Stimulated activated memory B cell treated with anti-CD40 and anti-IgM and Interleukin-4, amounts not matched to agents 10 μg/mL and 1 μg/mL and 100 μg/mL, for 72 hours (primary cell): ENCODE data around the gene OPA1.

Source experiments
- ATAC-seq: fragments of 150-1000 bp; cut with Tn5 transposase; 2 replicates; pipeline ENCODE4 v1.10.0; 2021
- H3K27ac Mint-ChIP-seq: one replicate; pipeline ENCODE4 v1.8.0; 2022; ENCODE audit warnings: mild to moderate bottlenecking, mixed read lengths
- H3K27me3 Mint-ChIP-seq: one replicate; pipeline ENCODE4 v1.8.0; 2022; ENCODE audit warnings: mixed read lengths
- H3K36me3 Mint-ChIP-seq: one replicate; pipeline ENCODE4 v1.8.0; 2022; ENCODE audit warnings: mixed read lengths
- H3K4me1 Mint-ChIP-seq: one replicate; pipeline ENCODE4 v1.8.0; 2022; ENCODE audit warnings: mixed read lengths
- H3K4me3 Mint-ChIP-seq: one replicate; pipeline ENCODE4 v1.8.0; 2022; ENCODE audit warnings: mild to moderate bottlenecking, moderate library complexity, mixed read lengths
- H3K9me3 Mint-ChIP-seq: one replicate; pipeline ENCODE4 v1.8.0; 2022; ENCODE audit warnings: mixed read lengths

The OPA1 gene, protein sequence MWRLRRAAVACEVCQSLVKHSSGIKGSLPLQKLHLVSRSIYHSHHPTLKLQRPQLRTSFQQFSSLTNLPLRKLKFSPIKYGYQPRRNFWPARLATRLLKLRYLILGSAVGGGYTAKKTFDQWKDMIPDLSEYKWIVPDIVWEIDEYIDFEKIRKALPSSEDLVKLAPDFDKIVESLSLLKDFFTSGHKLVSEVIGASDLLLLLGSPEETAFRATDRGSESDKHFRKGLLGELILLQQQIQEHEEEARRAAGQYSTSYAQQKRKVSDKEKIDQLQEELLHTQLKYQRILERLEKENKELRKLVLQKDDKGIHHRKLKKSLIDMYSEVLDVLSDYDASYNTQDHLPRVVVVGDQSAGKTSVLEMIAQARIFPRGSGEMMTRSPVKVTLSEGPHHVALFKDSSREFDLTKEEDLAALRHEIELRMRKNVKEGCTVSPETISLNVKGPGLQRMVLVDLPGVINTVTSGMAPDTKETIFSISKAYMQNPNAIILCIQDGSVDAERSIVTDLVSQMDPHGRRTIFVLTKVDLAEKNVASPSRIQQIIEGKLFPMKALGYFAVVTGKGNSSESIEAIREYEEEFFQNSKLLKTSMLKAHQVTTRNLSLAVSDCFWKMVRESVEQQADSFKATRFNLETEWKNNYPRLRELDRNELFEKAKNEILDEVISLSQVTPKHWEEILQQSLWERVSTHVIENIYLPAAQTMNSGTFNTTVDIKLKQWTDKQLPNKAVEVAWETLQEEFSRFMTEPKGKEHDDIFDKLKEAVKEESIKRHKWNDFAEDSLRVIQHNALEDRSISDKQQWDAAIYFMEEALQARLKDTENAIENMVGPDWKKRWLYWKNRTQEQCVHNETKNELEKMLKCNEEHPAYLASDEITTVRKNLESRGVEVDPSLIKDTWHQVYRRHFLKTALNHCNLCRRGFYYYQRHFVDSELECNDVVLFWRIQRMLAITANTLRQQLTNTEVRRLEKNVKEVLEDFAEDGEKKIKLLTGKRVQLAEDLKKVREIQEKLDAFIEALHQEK

DNA sequence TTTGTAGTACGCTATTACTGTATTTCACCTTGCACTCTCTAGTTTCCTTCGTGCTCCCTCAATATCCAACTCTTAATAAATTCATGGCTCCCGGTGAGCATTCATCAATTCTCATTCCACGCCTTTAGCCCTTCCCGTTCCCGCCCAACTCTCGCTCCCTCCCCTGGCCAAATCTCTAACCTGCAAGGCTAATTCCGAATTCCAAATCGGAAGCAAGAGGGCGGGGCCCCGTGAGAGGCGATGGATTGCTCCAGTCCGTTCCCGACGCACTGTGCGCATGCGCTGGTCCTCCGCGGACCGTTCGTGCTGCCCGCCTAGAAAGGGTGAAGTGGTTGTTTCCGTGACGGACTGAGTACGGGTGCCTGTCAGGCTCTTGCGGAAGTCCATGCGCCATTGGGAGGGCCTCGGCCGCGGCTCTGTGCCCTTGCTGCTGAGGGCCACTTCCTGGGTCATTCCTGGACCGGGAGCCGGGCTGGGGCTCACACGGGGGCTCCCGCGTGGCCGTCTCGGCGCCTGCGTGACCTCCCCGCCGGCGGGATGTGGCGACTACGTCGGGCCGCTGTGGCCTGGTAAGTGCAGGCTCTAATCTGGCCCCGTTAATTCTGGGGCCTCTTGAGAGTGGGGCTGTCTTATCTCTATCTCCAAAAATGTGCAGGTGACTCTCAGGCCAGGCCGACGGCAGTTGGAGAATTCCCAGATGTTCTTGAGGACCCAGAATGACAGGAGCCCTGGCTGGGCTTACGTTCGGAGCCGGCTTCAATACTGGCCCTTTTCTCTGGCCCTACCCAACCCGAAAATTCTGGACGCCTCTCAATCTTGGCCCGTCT is at the start of gene OPA1:
Gene OPA1 (plus strand): TSS at position 368 of the 827 bp plus-strand sequence. CDS start 170 bp downstream, at position 538.
- H3K9me3 Mint-ChIP-seq, result no peaks in the 10 kb centered on the region
- no peaks in the 10 kb centered on the region for H3K27me3 Mint-ChIP-seq
- peak within 1 kb of the TSS; percentile 95 for H3K27ac Mint-ChIP-seq
- H3K36me3 Mint-ChIP-seq, result peaks cover 9% of the 10 kb centered on the region
- ATAC-seq, result peak; percentile 99
- peak within 1 kb of the TSS; percentile 89 for H3K4me3 Mint-ChIP-seq
- H3K4me1 Mint-ChIP-seq, result peaks cover 37% of the 10 kb centered on the region

DNA sequence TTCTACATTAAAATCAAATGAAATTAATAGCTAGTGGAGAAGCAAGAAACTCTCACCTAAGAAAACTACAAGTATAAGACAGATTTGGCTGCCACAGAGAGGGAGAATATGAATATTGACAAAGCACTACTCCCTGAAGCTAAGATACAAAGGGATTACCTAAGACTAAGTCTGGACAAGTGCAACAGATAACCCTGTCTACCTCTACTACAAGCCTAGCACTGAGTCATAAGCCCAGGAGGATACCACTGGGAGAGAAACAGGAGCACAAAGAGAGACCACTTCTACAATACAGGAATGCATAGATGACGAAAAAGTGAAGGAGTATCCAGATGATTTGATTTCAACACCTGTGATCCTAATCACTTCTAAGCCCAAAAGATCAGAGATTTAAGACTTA is 48.7 kb upstream of the OPA1 start:
- H3K27me3 Mint-ChIP-seq, result peaks cover 10% of the 10 kb centered on the region
- no peak for ATAC-seq

GRCh38 chr3:193545304-193545703 is 47.7 kb upstream of the OPA1 start:
- H3K4me1 Mint-ChIP-seq, result no peaks in the 10 kb centered on the region
- H3K27me3 Mint-ChIP-seq, result peaks cover 10% of the 10 kb centered on the region
- peaks cover 7% of the 10 kb centered on the region for H3K36me3 Mint-ChIP-seq
- peaks cover 9% of the 10 kb centered on the region for H3K9me3 Mint-ChIP-seq
- no peak overlapping the region for H3K27ac Mint-ChIP-seq
- no peak overlapping the region for H3K4me3 Mint-ChIP-seq
- ATAC-seq, result no peak

More for the DNA sequence above, 48.7 kb upstream of the OPA1 start:
- Mint-ChIP-seq H3K4me3 (no peak overlapping the region), H3K27ac (no peak overlapping the region), H3K9me3 (peaks cover 9% of the 10 kb centered on the region), H3K36me3 (peaks cover 7% of the 10 kb centered on the region), H3K4me1 (no peaks in the 10 kb centered on the region)

DNA sequence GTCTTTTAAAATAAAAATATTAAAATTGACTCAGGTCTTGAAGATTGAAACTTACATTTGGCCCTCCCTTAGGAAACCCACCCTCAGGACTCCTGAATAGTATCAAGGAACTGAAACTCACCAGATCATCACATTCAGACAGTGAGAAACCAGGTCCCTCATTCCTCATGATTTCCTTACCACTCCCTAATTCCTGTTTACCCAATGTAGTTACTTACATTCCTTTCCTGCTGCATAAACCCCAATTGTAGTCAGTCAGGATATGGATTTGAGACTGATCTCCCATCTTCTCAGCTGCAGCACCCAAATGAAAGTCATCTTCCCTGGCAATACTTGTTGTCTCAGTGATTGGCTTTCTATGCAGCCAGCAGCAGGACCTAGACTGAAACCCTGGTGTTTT is 46.9 kb upstream of the OPA1 start:
- peaks cover 9% of the 10 kb centered on the region for H3K9me3 Mint-ChIP-seq
- ATAC-seq, result no peak
- peaks cover 10% of the 10 kb centered on the region for H3K27me3 Mint-ChIP-seq
- no peak overlapping the region for H3K27ac Mint-ChIP-seq
- no peaks in the 10 kb centered on the region for H3K4me1 Mint-ChIP-seq
- H3K4me3 Mint-ChIP-seq, result no peak overlapping the region
- peaks cover 7% of the 10 kb centered on the region for H3K36me3 Mint-ChIP-seq

DNA sequence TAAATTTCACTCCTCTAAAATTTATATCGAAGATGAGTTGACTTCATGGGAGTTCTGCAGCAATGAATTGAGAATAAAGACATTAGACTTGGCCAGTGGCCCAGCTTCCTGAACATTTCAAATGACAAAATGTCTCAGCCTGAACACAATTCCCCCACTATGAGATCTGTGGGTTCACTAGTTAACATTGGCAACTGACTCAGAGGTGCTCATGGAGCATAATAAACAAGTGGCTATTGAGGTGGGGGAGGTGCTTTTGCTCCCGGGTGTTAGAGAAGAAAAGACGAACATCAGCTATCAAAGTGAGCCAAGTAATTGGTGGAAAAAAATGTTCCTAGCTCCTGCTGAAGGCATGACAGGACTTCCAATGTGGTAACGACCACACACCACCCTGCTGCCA is 44.6 kb upstream of the OPA1 start:
- Mint-ChIP-seq H3K4me1 (no peaks in the 10 kb centered on the region), H3K27me3 (peaks cover 10% of the 10 kb centered on the region), H3K4me3 (no peak overlapping the region), H3K36me3 (peaks cover 7% of the 10 kb centered on the region), H3K27ac (no peak overlapping the region), H3K9me3 (peaks cover 9% of the 10 kb centered on the region)
- ATAC-seq, result no peak

- Mint-ChIP-seq H3K9me3 (no peaks in the 10 kb centered on the region), H3K4me3 (no peak overlapping the region), H3K27me3 (no peaks in the 10 kb centered on the region), H3K36me3 (no peaks in the 10 kb centered on the region), H3K4me1 (no peaks in the 10 kb centered on the region), H3K27ac (no peak overlapping the region)
- no peak for ATAC-seq
Observed at GRCh38 chr3:193552923-193553322, 40.1 kb upstream of the OPA1 start.

DNA sequence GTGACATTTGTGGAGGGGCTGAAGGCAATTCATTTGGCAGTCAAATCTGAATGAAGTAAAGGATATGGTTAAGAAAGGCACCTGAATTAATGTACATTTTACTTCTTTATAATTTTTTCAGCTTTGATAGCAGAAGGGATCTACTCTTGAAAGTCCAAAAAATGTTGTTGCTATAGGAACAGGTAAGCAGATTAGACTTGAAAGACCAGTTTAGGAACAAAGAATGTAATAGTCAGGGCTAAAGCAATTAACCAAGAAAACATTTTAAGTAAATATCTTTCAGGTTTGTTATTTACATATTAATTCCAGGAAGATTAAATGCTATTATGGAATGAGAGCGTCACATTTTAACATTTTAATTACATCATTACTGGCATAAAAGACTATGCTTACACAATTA is 39.4 kb upstream of the OPA1 start:
- Mint-ChIP-seq H3K9me3 (no peaks in the 10 kb centered on the region), H3K27ac (no peak overlapping the region), H3K4me1 (no peaks in the 10 kb centered on the region), H3K4me3 (no peak overlapping the region), H3K27me3 (no peaks in the 10 kb centered on the region), H3K36me3 (no peaks in the 10 kb centered on the region)
- ATAC-seq, result no peak

- H3K27me3 Mint-ChIP-seq, result no peaks in the 10 kb centered on the region
- ATAC-seq, result no peak
- no peak within 1 kb of the TSS for H3K27ac Mint-ChIP-seq
- H3K4me1 Mint-ChIP-seq, result no peaks in the 10 kb centered on the region
- H3K36me3 Mint-ChIP-seq, result no peaks in the 10 kb centered on the region
- H3K9me3 Mint-ChIP-seq, result no peaks in the 10 kb centered on the region
- H3K4me3 Mint-ChIP-seq, result no peak within 1 kb of the TSS
Observed at GRCh38 chr3:193554811-193555210, 38.2 kb upstream of the OPA1 start, which contains the start of gene ATP13A4. Gene ATP13A4, minus strand, starts transcription at chr3:193554895. Its CDS starts 96 bp downstream, at chr3:193554799.

DNA sequence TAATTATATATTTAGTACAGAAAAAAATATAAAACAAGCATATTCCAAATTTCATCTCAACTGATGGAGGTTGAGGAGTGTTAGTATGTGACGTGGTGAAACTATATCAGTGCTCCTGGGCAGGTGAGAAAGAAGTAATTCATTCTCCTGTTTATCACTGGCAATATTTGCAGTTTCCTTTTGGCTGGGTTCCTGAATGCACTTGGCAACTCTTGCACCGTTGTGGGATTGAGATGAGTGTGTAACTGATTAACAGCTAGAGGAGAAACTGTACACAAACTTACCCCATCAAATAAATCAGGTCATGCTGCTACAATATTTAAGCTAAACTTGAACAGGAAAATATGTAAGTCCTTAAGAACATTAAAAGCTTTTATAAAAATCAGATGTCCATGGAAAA is 36.2 kb upstream of the OPA1 start:
- no peaks in the 10 kb centered on the region for H3K9me3 Mint-ChIP-seq
- H3K27me3 Mint-ChIP-seq, result no peaks in the 10 kb centered on the region
- H3K4me3 Mint-ChIP-seq, result no peak overlapping the region
- ATAC-seq, result no peak
- H3K4me1 Mint-ChIP-seq, result no peaks in the 10 kb centered on the region
- H3K36me3 Mint-ChIP-seq, result no peaks in the 10 kb centered on the region
- H3K27ac Mint-ChIP-seq, result no peak overlapping the region

DNA sequence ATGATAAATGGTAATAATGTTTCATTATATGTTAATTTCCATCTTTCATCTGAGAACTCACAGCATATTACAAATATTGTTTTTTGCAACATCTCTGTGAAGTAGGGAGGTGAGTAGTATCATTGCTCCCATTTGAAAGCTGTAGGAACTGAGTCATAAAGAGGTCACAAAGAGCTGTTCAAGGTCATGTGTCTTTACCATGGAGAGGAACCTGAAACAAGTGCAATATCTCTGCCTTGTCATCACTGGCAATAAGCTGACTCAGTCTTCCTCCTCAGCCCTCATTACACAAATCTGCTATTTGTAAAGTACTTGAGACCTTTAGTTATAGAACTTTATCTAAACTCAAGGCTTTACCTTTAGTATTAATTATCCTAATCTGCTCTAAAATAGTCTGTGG is 33.9 kb upstream of the OPA1 start:
- H3K4me3 Mint-ChIP-seq, result no peak overlapping the region
- no peak for ATAC-seq
- H3K27ac Mint-ChIP-seq, result no peak overlapping the region

DNA sequence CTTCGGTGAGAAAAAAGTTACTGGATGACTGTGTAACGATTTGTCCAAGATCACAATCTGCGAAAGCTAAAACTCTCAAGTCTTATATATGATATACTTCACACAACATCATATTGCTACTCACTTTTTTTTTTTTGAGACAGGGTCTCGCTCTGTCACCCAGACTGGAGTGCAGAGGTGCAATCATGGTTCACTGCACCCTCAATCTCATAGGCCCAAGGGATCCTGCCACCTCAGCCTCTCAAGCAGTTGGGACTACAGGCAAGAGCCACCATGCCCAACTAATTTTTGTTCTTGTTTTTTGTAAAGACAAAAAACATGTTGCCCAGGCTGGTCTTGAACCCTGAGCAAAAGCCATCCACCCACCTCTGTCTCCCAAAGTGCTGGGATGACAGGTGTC is 32.9 kb upstream of the OPA1 start:
- H3K27me3 Mint-ChIP-seq, result no peaks in the 10 kb centered on the region
- H3K27ac Mint-ChIP-seq, result no peak overlapping the region
- no peak for ATAC-seq
- H3K4me1 Mint-ChIP-seq, result no peaks in the 10 kb centered on the region
- H3K36me3 Mint-ChIP-seq, result no peaks in the 10 kb centered on the region
- no peaks in the 10 kb centered on the region for H3K9me3 Mint-ChIP-seq
- H3K4me3 Mint-ChIP-seq, result no peak overlapping the region

More for the DNA sequence above, 33.9 kb upstream of the OPA1 start:
- Mint-ChIP-seq H3K4me1 (no peaks in the 10 kb centered on the region), H3K36me3 (no peaks in the 10 kb centered on the region), H3K9me3 (no peaks in the 10 kb centered on the region), H3K27me3 (no peaks in the 10 kb centered on the region)

- Mint-ChIP-seq H3K36me3 (no peaks in the 10 kb centered on the region), H3K9me3 (no peaks in the 10 kb centered on the region), H3K27me3 (no peaks in the 10 kb centered on the region), H3K27ac (no peak overlapping the region), H3K4me1 (no peaks in the 10 kb centered on the region), H3K4me3 (no peak overlapping the region)
- ATAC-seq, result no peak
Observed at GRCh38 chr3:193560870-193561269, 32.1 kb upstream of the OPA1 start.

GRCh38 chr3:193563426-193563825 is 29.6 kb upstream of the OPA1 start:
- H3K27me3 Mint-ChIP-seq, result no peaks in the 10 kb centered on the region
- H3K4me3 Mint-ChIP-seq, result no peak overlapping the region
- no peaks in the 10 kb centered on the region for H3K36me3 Mint-ChIP-seq
- H3K4me1 Mint-ChIP-seq, result no peaks in the 10 kb centered on the region
- no peak overlapping the region for H3K27ac Mint-ChIP-seq
- H3K9me3 Mint-ChIP-seq, result no peaks in the 10 kb centered on the region
- ATAC-seq, result no peak

DNA sequence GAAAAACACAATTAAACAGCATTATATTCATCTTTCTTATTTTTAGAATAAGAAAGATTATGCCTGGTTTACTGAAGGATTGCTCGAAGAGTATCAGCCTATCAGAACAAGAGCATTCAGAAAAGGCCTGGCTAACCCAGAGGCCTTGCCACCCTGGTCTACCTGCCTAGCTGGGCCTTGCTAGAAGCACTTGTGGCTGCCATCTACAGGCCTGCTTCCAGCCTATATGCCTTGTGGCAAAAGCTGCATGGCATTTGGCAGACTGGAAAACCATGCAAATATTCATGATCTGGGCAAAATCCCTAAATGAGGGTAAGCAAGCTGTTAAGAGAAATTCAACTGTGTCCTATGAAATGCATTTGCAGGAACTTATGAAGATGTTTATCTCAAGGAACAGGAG is 29.0 kb upstream of the OPA1 start:
- no peaks in the 10 kb centered on the region for H3K4me1 Mint-ChIP-seq
- H3K27me3 Mint-ChIP-seq, result no peaks in the 10 kb centered on the region
- no peak overlapping the region for H3K4me3 Mint-ChIP-seq
- ATAC-seq, result no peak
- no peaks in the 10 kb centered on the region for H3K36me3 Mint-ChIP-seq
- H3K9me3 Mint-ChIP-seq, result no peaks in the 10 kb centered on the region
- H3K27ac Mint-ChIP-seq, result no peak overlapping the region

DNA sequence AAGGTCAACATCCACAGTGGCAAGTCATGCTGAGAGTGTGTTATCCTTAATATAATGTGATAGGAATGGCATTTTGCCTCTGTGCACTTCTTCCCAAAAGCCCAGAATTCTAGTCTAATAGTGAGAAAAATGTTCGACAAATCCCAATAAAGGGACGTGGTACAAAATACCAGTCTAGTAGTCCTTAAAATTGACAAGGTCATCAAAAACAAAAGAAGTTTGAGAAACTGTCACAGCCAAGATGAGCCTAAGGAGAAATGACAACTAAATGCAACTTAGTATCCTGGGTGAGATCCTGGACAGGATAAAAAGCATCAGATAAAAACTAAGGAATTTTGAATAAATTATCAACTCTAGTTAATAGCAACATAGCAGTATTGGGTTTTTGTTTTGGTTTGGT is 23.9 kb upstream of the OPA1 start:
- Mint-ChIP-seq H3K4me1 (no peaks in the 10 kb centered on the region), H3K27me3 (no peaks in the 10 kb centered on the region), H3K4me3 (no peak overlapping the region), H3K36me3 (no peaks in the 10 kb centered on the region), H3K27ac (no peak overlapping the region), H3K9me3 (no peaks in the 10 kb centered on the region)
- ATAC-seq, result no peak
